CD4-positive, alpha-beta memory T cell (primary cell): ENCODE results near the gene WNT7B. TPM values are rescaled to one million over a fixed set of nuclear protein-coding genes. Genes with fewer than 3 reads are reported as not detected.

Experiments used
- CTCF ChIA-PET: fragments of 350-600 bp; sonication (Branson Sonifier 250); formaldehyde crosslinking; loops from one replicate; lab custom pipeline; 2021; ENCODE audit warnings: inconsistent platforms; ENCODE audit not compliant: partially characterized antibody; lab: Charles Lee
- POLR2A ChIA-PET: fragments of 350-600 bp; sonication (Branson Sonifier 250); formaldehyde crosslinking; loops from one replicate; lab custom pipeline; 2021; ENCODE audit not compliant: partially characterized antibody; lab: Charles Lee
- DNase-seq, 5 donors: peaks; one replicate each; pipeline versions ENCODE4 v3.0.0 to v3.0.0-alpha.2; 2020 to 2022; ENCODE audit warnings: mixed read lengths in 1 of 5
- H3K27ac ChIP-seq: one replicate; pipeline ENCODE4 v1.7.0; 2013; ENCODE audit warnings: low read depth, low read length
- H3K27me3 ChIP-seq: 2 replicates; pipeline ENCODE4 v1.7.0; 2013; ENCODE audit warnings: mild to moderate bottlenecking, low read length, moderate library complexity; ENCODE audit not compliant: insufficient read depth
- H3K36me3 ChIP-seq: 2 replicates; pipeline ENCODE4 v1.7.0; 2013; ENCODE audit warnings: mild to moderate bottlenecking, low read length, moderate library complexity; ENCODE audit not compliant: insufficient read depth
- H3K4me1 ChIP-seq: 2 replicates; pipeline ENCODE4 v1.7.0; 2013; ENCODE audit warnings: mild to moderate bottlenecking, low read length, moderate library complexity; ENCODE audit not compliant: insufficient read depth
- H3K4me3 ChIP-seq, 2 donors: one replicate each; pipeline ENCODE4 v1.7.0; 2013; ENCODE audit warnings: low read length in 2 of 2, mild to moderate bottlenecking in 1 of 2
- H3K9me3 ChIP-seq, 2 donors: one replicate each; pipeline ENCODE4 v1.7.0; 2013; ENCODE audit warnings: low read length in 2 of 2, control low read depth in 1 of 2; ENCODE audit not compliant: control insufficient read depth in 1 of 2
- H3K27ac Mint-ChIP-seq, 7 donors: one replicate each; pipeline ENCODE4 v1.8.0; 2020 to 2021; ENCODE audit warnings: mixed read lengths in 7 of 7, mild to moderate bottlenecking in 6 of 7, inconsistent platforms in 3 of 7, moderate library complexity in 3 of 7
- H3K27me3 Mint-ChIP-seq, 2 donors: one replicate each; pipeline ENCODE4 v1.8.0; 2020 to 2021; ENCODE audit warnings: mixed read lengths in 2 of 2
- H3K36me3 Mint-ChIP-seq, 2 donors: one replicate each; pipeline ENCODE4 v1.8.0; 2020 to 2021; ENCODE audit warnings: mixed read lengths in 2 of 2, inconsistent platforms in 1 of 2, mild to moderate bottlenecking in 1 of 2
- H3K4me1 Mint-ChIP-seq, 4 donors: one replicate each; pipeline ENCODE4 v1.8.0; 2020 to 2021; ENCODE audit warnings: mixed read lengths in 4 of 4, mild to moderate bottlenecking in 1 of 4
- H3K4me3 Mint-ChIP-seq, 8 donors: one replicate each; pipeline ENCODE4 v1.8.0; 2020 to 2021; ENCODE audit warnings: mixed read lengths in 8 of 8, mild to moderate bottlenecking in 7 of 8, moderate library complexity in 6 of 8, inconsistent platforms in 3 of 8
- H3K9me3 Mint-ChIP-seq, 8 donors: one replicate each; pipeline ENCODE4 v1.8.0; 2020 to 2021; ENCODE audit warnings: mixed read lengths in 8 of 8, mild to moderate bottlenecking in 5 of 8, inconsistent platforms in 3 of 8, moderate library complexity in 1 of 8
- intact Hi-C: fragments of 100-400 bp; cut with micrococcal nuclease; formaldehyde crosslinking; loops from one replicate; pipeline ENCODE4 v1.15.1; 2023
- polyA plus RNA-seq, 2 donors: library from polyadenylated mRNA; unstranded; fragments of 300-500 nt; fragmentation: Illumina TruSeq; gene quantifications; one replicate each; pipeline ENCODE4 v1.2.3, GENCODE V29; 2021
- total RNA-seq, 2 experiments: library from RNA; stranded (reverse); gene quantifications; one replicate each; pipeline ENCODE4 v1.2.3, GENCODE V29; 2021

Gene WNT7B
- total and polyA plus RNA-seq, 4 experiments from 2014 or later = not detected

- peak in 1 of 5 donors; percentile 32 for DNase-seq
- Histone ChIP-seq H3K4me3 (no peak overlapping the region), H3K36me3 (no peaks in the 10 kb centered on the region), H3K27ac (no peak overlapping the region), H3K4me1 (no peaks in the 10 kb centered on the region), H3K9me3 (no peaks in the 10 kb centered on the region), H3K27me3 (no peaks in the 10 kb centered on the region)
- no peak overlapping the region for H3K27ac Mint-ChIP-seq
- peaks cover 0 to 5% (median 3%) of the 10 kb centered on the region in 4 donors for H3K4me1 Mint-ChIP-seq
- ChIA-PET POLR2A (no interaction called here), CTCF (interaction anchor here (0.8 to 5.4 kb wide), 3 partner anchors 9 to 113 kb away, joined by 3 to 236 read pairs (median 7); no protein-coding TSS in a partner anchor)
- no peaks in the 10 kb centered on the region for H3K36me3 Mint-ChIP-seq
- H3K9me3 Mint-ChIP-seq = peaks cover 0 to 3% (median under 1%) of the 10 kb centered on the region in 8 donors
- peak overlapping the region in 2 of 8 donors; percentile 49 to 52 for H3K4me3 Mint-ChIP-seq
- no peaks in the 10 kb centered on the region for H3K27me3 Mint-ChIP-seq
- intact Hi-C loops = no loop called here
Observed at GRCh38 chr22:46004105-46004866, 27.3 kb upstream of the WNT7B start.

GRCh38 chr22:46003271-46004091 is 26.5 kb upstream of the WNT7B start:
- Mint-ChIP-seq H3K36me3 (no peaks in the 10 kb centered on the region), H3K9me3 (no peaks in the 10 kb centered on the region), H3K4me3 (no peak overlapping the region), H3K27ac (no peak overlapping the region), H3K4me1 (peaks cover 0 to 5% (median 3%) of the 10 kb centered on the region in 4 donors), H3K27me3 (peaks cover 0 to 2% of the 10 kb centered on the region in 2 donors)
- intact Hi-C loops = no loop called here
- H3K4me1 ChIP-seq = no peaks in the 10 kb centered on the region
- ChIA-PET CTCF (interaction anchor here (0.8 to 2.0 kb wide), 4 partner anchors 10 to 114 kb away, joined by 3 to 7 read pairs (median 3); no protein-coding TSS in a partner anchor), POLR2A (no interaction called here)
- no peaks in the 10 kb centered on the region for H3K36me3 ChIP-seq
- H3K27ac ChIP-seq = no peak overlapping the region
- no peak overlapping the region for H3K4me3 ChIP-seq
- H3K27me3 ChIP-seq = no peaks in the 10 kb centered on the region
- DNase-seq = no peak
- H3K9me3 ChIP-seq = no peaks in the 10 kb centered on the region

GRCh38 chr22:46002757-46003270 is 25.9 kb upstream of the WNT7B start:
- Mint-ChIP-seq H3K9me3 (no peaks in the 10 kb centered on the region), H3K27ac (no peak overlapping the region), H3K27me3 (peaks cover 0 to 2% of the 10 kb centered on the region in 2 donors), H3K4me3 (no peak overlapping the region), H3K36me3 (no peaks in the 10 kb centered on the region), H3K4me1 (peaks cover 0 to 5% (median 3%) of the 10 kb centered on the region in 4 donors)
- CTCF ChIA-PET = interaction anchor here (0.9 to 2.0 kb wide), 4 partner anchors 34 to 119 kb away, joined by 3 to 7 read pairs (median 4); no protein-coding TSS in a partner anchor
- Histone ChIP-seq H3K27me3 (no peaks in the 10 kb centered on the region), H3K9me3 (no peaks in the 10 kb centered on the region), H3K27ac (no peak overlapping the region), H3K4me3 (no peak overlapping the region), H3K4me1 (no peaks in the 10 kb centered on the region), H3K36me3 (no peaks in the 10 kb centered on the region)
- POLR2A ChIA-PET = no interaction called here
- intact Hi-C loops = no loop called here
- DNase-seq = no peak

GRCh38 chr22:46001426-46002106 is 24.6 kb upstream of the WNT7B start:
- H3K4me3 ChIP-seq = no peak overlapping the region
- POLR2A ChIA-PET = no interaction called here
- no peaks in the 10 kb centered on the region for H3K36me3 Mint-ChIP-seq

GRCh38 chr22:46001046-46001425 is 24.1 kb upstream of the WNT7B start:
- Mint-ChIP-seq H3K4me1 (peaks cover 0 to under 1% (median under 1%) of the 10 kb centered on the region in 4 donors), H3K27ac (no peak overlapping the region), H3K4me3 (no peak overlapping the region), H3K27me3 (peaks cover 1 to 2% of the 10 kb centered on the region in 2 donors), H3K36me3 (no peaks in the 10 kb centered on the region), H3K9me3 (no peaks in the 10 kb centered on the region)
- no peaks in the 10 kb centered on the region for H3K9me3 ChIP-seq
- intact Hi-C loops = no loop called here
- H3K27ac ChIP-seq = no peak overlapping the region
- no peaks in the 10 kb centered on the region for H3K36me3 ChIP-seq
- H3K27me3 ChIP-seq = no peaks in the 10 kb centered on the region
- CTCF ChIA-PET = interaction anchor here (1.2 kb wide), 1 partner anchor 10 kb away, joined by 3 read pairs; no protein-coding TSS in a partner anchor
- peak in 1 of 5 donors; percentile 17 for DNase-seq
- POLR2A ChIA-PET = no interaction called here
- H3K4me1 ChIP-seq = no peaks in the 10 kb centered on the region
- H3K4me3 ChIP-seq = no peak overlapping the region

More at GRCh38 chr22:46001426-46002106, 24.6 kb upstream of the WNT7B start:
- Mint-ChIP-seq H3K27ac (no peak overlapping the region), H3K27me3 (peaks cover 1 to 2% of the 10 kb centered on the region in 2 donors), H3K4me1 (peaks cover 0 to 5% (median 3%) of the 10 kb centered on the region in 4 donors), H3K9me3 (no peaks in the 10 kb centered on the region), H3K4me3 (no peak overlapping the region)
- Histone ChIP-seq H3K27me3 (no peaks in the 10 kb centered on the region), H3K27ac (no peak overlapping the region), H3K9me3 (no peaks in the 10 kb centered on the region), H3K4me1 (no peaks in the 10 kb centered on the region), H3K36me3 (no peaks in the 10 kb centered on the region)
- CTCF ChIA-PET = interaction anchor here (1.2 to 1.4 kb wide), 2 partner anchors 10 to 121 kb away, joined by 3 to 5 read pairs; no protein-coding TSS in a partner anchor
- no peak for DNase-seq
- intact Hi-C loops = no loop called here

- no peaks in the 10 kb centered on the region for H3K9me3 ChIP-seq
- H3K9me3 Mint-ChIP-seq = no peaks in the 10 kb centered on the region
- H3K27me3 Mint-ChIP-seq = peaks cover 1 to 2% of the 10 kb centered on the region in 2 donors
- H3K4me3 ChIP-seq = no peak overlapping the region
- H3K4me3 Mint-ChIP-seq = no peak overlapping the region
- H3K4me1 ChIP-seq = no peaks in the 10 kb centered on the region
- no peak for DNase-seq
- POLR2A ChIA-PET = no interaction called here
- CTCF ChIA-PET = interaction anchor here (1.2 kb wide), 1 partner anchor 11 kb away, joined by 3 read pairs; no protein-coding TSS in a partner anchor
- no peaks in the 10 kb centered on the region for H3K36me3 Mint-ChIP-seq
- no peaks in the 10 kb centered on the region for H3K4me1 Mint-ChIP-seq
- no peak overlapping the region for H3K27ac Mint-ChIP-seq
- H3K36me3 ChIP-seq = no peaks in the 10 kb centered on the region
- H3K27me3 ChIP-seq = no peaks in the 10 kb centered on the region
- H3K27ac ChIP-seq = no peak overlapping the region
- intact Hi-C loops = no loop called here
Observed at GRCh38 chr22:46000081-46001027, 23.4 kb upstream of the WNT7B start.
